ENCODE measurements around the gene KRT15.

- TF ChIP-seq POLR2A (IDR thresholded peaks at IDR 0.05; ENCODE audit: low read depth, low read length) = no peak
- TF ChIP-seq, protein P1, sequence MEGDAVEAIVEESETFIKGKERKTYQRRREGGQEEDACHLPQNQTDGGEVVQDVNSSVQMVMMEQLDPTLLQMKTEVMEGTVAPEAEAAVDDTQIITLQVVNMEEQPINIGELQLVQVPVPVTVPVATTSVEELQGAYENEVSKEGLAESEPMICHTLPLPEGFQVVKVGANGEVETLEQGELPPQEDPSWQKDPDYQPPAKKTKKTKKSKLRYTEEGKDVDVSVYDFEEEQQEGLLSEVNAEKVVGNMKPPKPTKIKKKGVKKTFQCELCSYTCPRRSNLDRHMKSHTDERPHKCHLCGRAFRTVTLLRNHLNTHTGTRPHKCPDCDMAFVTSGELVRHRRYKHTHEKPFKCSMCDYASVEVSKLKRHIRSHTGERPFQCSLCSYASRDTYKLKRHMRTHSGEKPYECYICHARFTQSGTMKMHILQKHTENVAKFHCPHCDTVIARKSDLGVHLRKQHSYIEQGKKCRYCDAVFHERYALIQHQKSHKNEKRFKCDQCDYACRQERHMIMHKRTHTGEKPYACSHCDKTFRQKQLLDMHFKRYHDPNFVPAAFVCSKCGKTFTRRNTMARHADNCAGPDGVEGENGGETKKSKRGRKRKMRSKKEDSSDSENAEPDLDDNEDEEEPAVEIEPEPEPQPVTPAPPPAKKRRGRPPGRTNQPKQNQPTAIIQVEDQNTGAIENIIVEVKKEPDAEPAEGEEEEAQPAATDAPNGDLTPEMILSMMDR (IDR thresholded peaks at IDR 0.05 in 2 of 3, conservative IDR thresholded peaks at IDR 0.05 in 1 of 3; ENCODE audit: control insufficient read depth in 2 of 3, extremely low read depth in 1 of 3, insufficient read depth in 1 of 3, low read depth in 3 of 3, low read length in 3 of 3) = no peak
- TF ChIP-seq FOXM1 (IDR thresholded peaks at IDR 0.05; ENCODE audit: low read depth, low read length) = no peak
- TF ChIP-seq PRDM15 (CRISPR knock-in tag; IDR thresholded peaks at IDR 0.05) = no peak
- TF ChIP-seq EP300 (IDR thresholded peaks at IDR 0.05; ENCODE audit: borderline replicate concordance in 1 of 2, control insufficient read depth in 1 of 2, low read depth in 2 of 2, low read length in 2 of 2) = no peak
- TF ChIP-seq MYC (IDR thresholded peaks at IDR 0.05; ENCODE audit: insufficient read depth, insufficient read length, insufficient replicate concordance, low read length, severe bottlenecking) = no peak
- no peak for TF ChIP-seq KDM1A (IDR thresholded peaks at IDR 0.05; ENCODE audit: borderline replicate concordance)
- TF ChIP-seq EZH2 (IDR thresholded peaks at IDR 0.05; ENCODE audit: borderline replicate concordance, control insufficient read depth, low read depth, low read length) = no peak
- no peak for TF ChIP-seq CBX5 (IDR thresholded peaks at IDR 0.05; ENCODE audit: low read depth)
- no peak for TF ChIP-seq PBX3 (IDR thresholded peaks at IDR 0.05; ENCODE audit: insufficient replicate concordance, low read depth, low read length)
- TF ChIP-seq CEBPZ (IDR thresholded peaks at IDR 0.05; ENCODE audit: low read depth, low read length) = no peak
These were observed 27.2 kb upstream of the KRT15 start for GRCh38 chr17:41545829-41546410.

All from GM12878 (cell line).